DND-41 (cell line): ENCODE measurements around the gene ZNF217.

Source experiments
- CTCF ChIP-seq: IDR thresholded peaks from 2 replicates; pipeline ENCODE4 v1.5.1; 2012; ENCODE audit warnings: borderline replicate concordance, low read length, moderate library complexity, mild to moderate bottlenecking; ENCODE audit not compliant: poor library complexity, severe bottlenecking; ENCODE audit errors: extremely low read depth
- EZH2 ChIP-seq: IDR thresholded peaks from 3 replicates; pipeline ENCODE4 v1.6.1; 2012; ENCODE audit warnings: borderline replicate concordance, low read depth, mild to moderate bottlenecking, moderate library complexity, low read length, inconsistent platforms; ENCODE audit not compliant: severe bottlenecking

- TF ChIP-seq CTCF (peak; percentile 39), EZH2 (no peak)
Measured at GRCh38 chr20:53642196-53643030, 48.8 kb upstream of the ZNF217 start.
